ENCODE data around the gene CBLL1. TPM values are rescaled to one million over a fixed set of nuclear protein-coding genes. Genes with fewer than 3 reads are reported as not detected.
A peak's percentile ranks its signal among the peaks of the same experiment; 100 is the strongest.

CBLL1 gene
- polyA plus RNA-seq, 1 of the 3 experiments (the other 2 are of a cell fraction) = 28.8 TPM

- TF ChIP-seq RFX5 (IDR thresholded peaks at IDR 0.05; ENCODE audit: low read length) (no peak), SIN3A (IDR thresholded peaks at IDR 0.05; ENCODE audit: borderline replicate concordance, low read depth, low read length) (no peak), EP300 (IDR thresholded peaks at IDR 0.05; ENCODE audit: borderline replicate concordance in 1 of 2, low read depth in 1 of 2, low read length in 1 of 2) (no peak), CHD2 (IDR thresholded peaks at IDR 0.05; ENCODE audit: low read length, partially characterized antibody) (no peak), NRF1 (IDR thresholded peaks at IDR 0.05; ENCODE audit: low read depth, low read length) (no peak), IRF3 (IDR thresholded peaks at IDR 0.05; ENCODE audit: low read depth, low read length) (no peak)
- Histone ChIP-seq H2AFZ (ENCODE audit: low read depth) (no peak overlapping the region), H3K79me2 (ENCODE audit: insufficient read depth) (peaks cover 71% of the 10 kb centered on the region), H3K4me1 (ENCODE audit: control insufficient read depth in 1 of 2, insufficient read depth in 2 of 2, low read depth in 1 of 2, low read length in 1 of 2) (peaks cover 7 to 20% of the 10 kb centered on the region in 2 experiments; a peak in 3 of 4 replicates), H3K36me3 (replicated peaks in 1 of 2; ENCODE audit: control insufficient read depth in 1 of 2, insufficient read depth in 2 of 2, low read length in 1 of 2) (peaks cover 38 to 45% of the 10 kb centered on the region in 2 experiments), H3K27me3 (ENCODE audit: insufficient read depth) (no peaks in the 10 kb centered on the region), H3F3A (replicated peaks; ENCODE audit: insufficient read depth) (peaks cover 19% of the 10 kb centered on the region), H3K9me2 (no peaks in the 10 kb centered on the region), H3K4me2 (peak overlapping the region; percentile 87), H4K20me1 (ENCODE audit: insufficient read depth) (peaks cover 54% of the 10 kb centered on the region), H3K9me3 (no peaks in the 10 kb centered on the region), H3K4me3 (ENCODE audit: low read depth in 2 of 2, low read length in 1 of 2) (peak overlapping the region in 1 of 2 experiments; percentile 100; a peak in 1 of 4 replicates), H3K9ac (no peak overlapping the region), H3K27ac (ENCODE audit: low read depth in 2 of 2, low read length in 1 of 2) (no peak overlapping the region)
- no peak for DNase-seq
- CTCF ChIA-PET = interaction anchor here (1.1 to 12.8 kb wide), 4 partner anchors 50 to 400 kb away, joined by 3 to 284 read pairs (median 8); no protein-coding TSS in a partner anchor
- POLR2A ChIA-PET = no interaction called here
- WGBS (ENCODE audit: low lambda C conversion rate) = 58% methylated on average over 3 of the region's 3 CpGs
Observed at GRCh38 chr7:107746006-107746405, 2.1 kb downstream of the CBLL1 start.

GRCh38 chr7:107751113-107751512 lies 7.2 kb downstream of the CBLL1 start:
- H3K36me3 ChIP-seq (replicated peaks in 1 of 2; ENCODE audit: control insufficient read depth in 1 of 2, insufficient read depth in 2 of 2, low read length in 1 of 2) = peaks cover 84 to 90% of the 10 kb centered on the region in 2 experiments
- H4K20me1 ChIP-seq (ENCODE audit: insufficient read depth) = peaks cover 52% of the 10 kb centered on the region
- WGBS (ENCODE audit: low lambda C conversion rate) = 96% methylated on average over 7 of the region's 7 CpGs
- H3K9ac ChIP-seq = no peak overlapping the region
- no peak for TF ChIP-seq SMC3 (IDR thresholded peaks at IDR 0.05; ENCODE audit: low read depth, low read length)
- TF ChIP-seq MXI1 (IDR thresholded peaks at IDR 0.05; ENCODE audit: low read depth, low read length) = no peak
- no peak for TF ChIP-seq USF2 (IDR thresholded peaks at IDR 0.05; ENCODE audit: borderline replicate concordance, low read depth, low read length)
- TF ChIP-seq PBX3 (IDR thresholded peaks at IDR 0.05) = no peak
- no peaks in the 10 kb centered on the region for H3K27me3 ChIP-seq (ENCODE audit: insufficient read depth)
- H3K27ac ChIP-seq (ENCODE audit: low read depth in 2 of 2, low read length in 1 of 2) = no peak overlapping the region
- H3K4me1 ChIP-seq (ENCODE audit: control insufficient read depth in 1 of 2, insufficient read depth in 2 of 2, low read depth in 1 of 2, low read length in 1 of 2) = peaks cover 0 to 3% of the 10 kb centered on the region in 2 experiments; a peak in 2 of 4 replicates
- H3K4me2 ChIP-seq = no peak overlapping the region
- H3K9me3 ChIP-seq = no peaks in the 10 kb centered on the region
- H3K9me2 ChIP-seq = no peaks in the 10 kb centered on the region
- DNase-seq = no peak
- no peak overlapping the region for H2AFZ ChIP-seq (ENCODE audit: low read depth)
- peaks cover 63% of the 10 kb centered on the region for H3K79me2 ChIP-seq (ENCODE audit: insufficient read depth)
- H3F3A ChIP-seq (replicated peaks; ENCODE audit: insufficient read depth) = peaks cover 31% of the 10 kb centered on the region
- H3K4me3 ChIP-seq (ENCODE audit: low read depth in 2 of 2, low read length in 1 of 2) = no peak overlapping the region
- ChIA-PET POLR2A (no interaction called here), CTCF (no interaction called here)

Measured in SK-N-SH (cell line).